ENCODE measurements around the gene SEMA7A.
A peak's percentile ranks its signal among the peaks of the same experiment; 100 is the strongest.
"Not testable (repeated sequence)": the region's sequence is repeated elsewhere in the genome, so short reads cannot be mapped to it uniquely, and the experiment has no call there.

The SEMA7A gene

DNA sequence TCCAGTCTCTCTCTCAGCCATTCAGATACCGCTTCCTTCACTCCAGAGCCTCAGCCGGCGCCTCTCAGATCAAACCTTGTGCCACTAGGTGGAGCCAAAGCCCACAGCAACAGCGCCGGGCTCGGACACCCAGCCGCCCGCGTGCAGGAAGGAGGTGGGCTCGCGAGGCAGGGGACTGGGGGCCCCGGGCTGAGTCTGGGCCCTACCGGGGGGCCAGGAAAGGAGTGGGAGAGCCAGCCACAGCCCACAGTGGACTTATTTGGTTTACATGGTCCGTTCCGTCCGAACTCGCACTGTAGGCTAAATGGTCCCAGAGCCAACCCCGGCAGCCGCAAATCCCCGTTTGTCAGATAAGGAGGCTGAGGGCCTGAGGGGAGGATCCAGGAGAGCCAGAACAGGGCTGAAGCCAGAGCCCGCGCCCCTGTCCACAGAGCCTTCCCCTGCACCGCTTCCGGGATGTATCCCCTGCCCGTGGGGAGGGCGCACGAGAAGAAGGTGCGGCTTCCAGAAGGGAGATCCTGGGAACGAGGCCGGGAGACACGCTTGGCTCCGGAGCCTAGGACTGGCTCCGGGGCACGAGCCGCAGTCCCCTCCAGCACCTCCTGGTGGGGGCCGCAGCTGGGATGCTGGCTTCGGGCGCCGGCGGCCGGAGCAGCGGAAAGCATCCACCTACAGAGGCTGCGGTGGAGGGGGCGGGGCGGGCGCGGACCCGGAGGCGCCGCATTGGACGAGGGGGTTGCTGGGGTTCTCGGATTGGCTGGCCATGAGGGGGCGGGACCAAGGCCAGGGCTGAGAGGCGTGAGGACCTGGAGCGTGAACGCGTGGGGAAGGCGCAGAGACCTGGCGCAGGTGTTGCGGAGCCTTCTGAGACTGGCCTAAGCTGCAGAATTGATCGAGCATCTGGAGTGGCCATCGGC, 59.8 kb downstream of the SEMA7A start:
- DNase-seq (ENCODE audit: low read depth in 2 of 2), result peak; percentile 89 to 90

DNA sequence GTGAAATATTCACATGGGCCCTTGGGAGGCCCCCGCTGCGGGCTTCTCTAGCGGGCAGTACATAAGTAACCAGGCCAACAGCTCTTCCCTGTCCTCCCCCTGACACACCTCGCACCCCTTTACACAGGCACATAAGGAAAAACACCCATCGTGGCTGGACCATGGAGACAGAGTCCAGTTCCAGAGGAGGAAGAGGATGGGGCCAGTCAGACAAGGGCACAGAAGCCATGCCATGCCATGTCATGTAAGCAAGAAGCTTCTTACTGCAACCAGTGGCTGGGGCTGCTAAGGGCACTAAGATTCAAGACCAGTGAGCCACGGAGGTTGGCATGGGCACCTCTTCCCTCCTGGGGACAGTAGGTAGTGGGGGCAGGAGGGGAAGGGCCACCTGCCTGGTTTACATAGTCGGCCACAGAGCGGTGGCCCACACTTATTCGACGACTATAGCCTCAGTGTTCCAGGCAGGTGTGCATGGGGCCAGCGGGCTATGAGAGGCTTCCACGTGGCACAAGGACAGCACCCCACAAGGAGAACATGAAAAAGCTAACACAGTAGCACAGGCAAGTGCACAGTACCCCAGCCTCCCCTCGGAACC, 60.6 kb downstream of the SEMA7A start:
- no peak for DNase-seq (ENCODE audit: low read depth in 2 of 2)

DNA sequence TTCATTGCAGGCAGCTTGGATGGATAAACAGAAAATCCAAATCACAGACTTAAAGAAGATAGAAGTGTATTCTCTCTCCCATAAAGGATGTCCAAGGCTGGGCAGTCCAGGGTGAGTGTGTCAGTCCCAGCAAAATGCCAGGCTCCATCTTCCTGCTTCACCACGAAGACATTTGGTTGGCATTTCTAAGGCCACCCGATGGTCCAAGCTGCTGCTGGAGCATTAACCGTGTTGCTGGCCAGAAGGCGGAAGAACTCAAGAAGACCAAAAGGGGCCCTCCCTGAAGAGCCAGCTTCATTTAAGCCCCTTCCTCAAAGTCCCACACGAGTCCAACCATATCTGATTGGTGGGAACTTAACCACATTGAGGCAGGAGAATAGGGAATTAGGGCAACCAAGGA, 63.3 kb downstream of the SEMA7A start:
- DNase-seq (ENCODE audit: low read depth in 2 of 2), result no peak

DNA sequence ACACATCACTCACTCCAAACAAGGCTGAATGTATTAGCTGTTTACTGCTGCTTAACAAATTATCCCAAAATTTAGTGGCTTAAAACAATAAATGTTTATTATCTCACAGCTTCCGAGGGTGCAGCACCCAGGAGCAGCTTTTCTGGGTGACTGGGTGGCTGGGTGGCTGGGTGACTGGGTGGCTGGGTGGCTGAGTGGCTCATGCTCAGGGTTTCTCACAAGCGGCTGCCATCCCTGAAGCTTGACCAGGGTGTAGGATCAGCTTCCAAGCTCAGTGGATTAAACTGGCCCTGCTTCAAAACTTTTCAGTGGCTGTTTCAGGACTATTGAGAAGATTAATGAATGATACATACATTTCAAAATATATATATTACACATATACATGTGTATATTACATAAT, 64.0 kb downstream of the SEMA7A start:
- DNase-seq (ENCODE audit: low read depth in 2 of 2), result no peak

- no peak for DNase-seq (ENCODE audit: low read depth in 2 of 2)
Observed at GRCh38 chr15:74369084-74369745, 64.5 kb downstream of the SEMA7A start.

GRCh38 chr15:74368121-74368520, 65.6 kb downstream of the SEMA7A start:
- DNase-seq (ENCODE audit: low read depth in 2 of 2), result no peak

GRCh38 chr15:74367296-74367854, 66.4 kb downstream of the SEMA7A start, which contains the start of gene CYP11A1:
CYP11A1 (minus strand) TSS chr15:74367646; CDS start chr15:74367585, 61 bp downstream.
- no peak for DNase-seq (ENCODE audit: low read depth in 2 of 2)

DNA sequence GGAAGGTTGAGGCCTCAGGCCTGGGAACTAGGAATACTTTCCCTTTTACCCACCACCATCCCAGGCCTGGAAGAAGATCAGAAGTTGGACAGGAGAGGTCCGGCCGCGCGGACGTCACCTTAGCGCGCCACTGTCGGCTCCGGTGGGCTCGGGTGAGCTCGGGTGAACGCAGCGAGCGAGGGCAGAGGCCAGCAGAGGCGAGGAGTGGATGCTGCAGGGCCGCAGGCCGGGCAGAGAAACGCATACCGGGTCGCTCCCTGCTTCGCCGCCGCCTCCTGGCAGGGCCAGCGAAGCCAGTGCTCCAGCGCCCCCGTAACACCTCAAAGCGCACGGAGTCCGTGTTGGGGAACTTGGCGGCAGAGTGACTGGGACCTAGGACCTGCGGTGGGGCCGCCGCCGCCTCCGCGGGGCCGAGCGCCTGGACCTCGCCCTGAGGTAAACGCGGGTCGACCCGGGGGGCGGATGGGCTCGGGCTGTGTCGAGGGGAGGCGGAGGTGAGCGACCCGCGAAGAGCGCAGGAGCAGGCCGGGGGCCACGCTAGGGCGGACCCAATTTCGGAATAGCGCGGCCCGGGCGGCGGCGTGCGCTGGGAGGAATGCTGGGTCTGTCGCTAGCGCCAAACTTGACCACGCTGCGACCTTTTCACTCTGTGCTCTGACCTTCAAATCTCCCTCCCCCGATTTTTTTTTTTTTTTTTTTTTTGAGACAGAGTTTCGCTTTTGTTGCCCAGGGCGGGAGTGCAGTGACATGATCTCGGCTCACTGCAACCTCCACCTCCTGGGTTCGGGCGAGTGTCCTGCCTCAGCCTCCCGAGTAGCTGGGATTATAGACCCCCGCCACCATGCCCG, 67.9 kb downstream of the SEMA7A start:
- DNase-seq (ENCODE audit: low read depth in 2 of 2), result no peak

GRCh38 chr15:74364936-74365597, 68.7 kb downstream of the SEMA7A start:
- DNase-seq (ENCODE audit: low read depth in 2 of 2), result no peak

DNA sequence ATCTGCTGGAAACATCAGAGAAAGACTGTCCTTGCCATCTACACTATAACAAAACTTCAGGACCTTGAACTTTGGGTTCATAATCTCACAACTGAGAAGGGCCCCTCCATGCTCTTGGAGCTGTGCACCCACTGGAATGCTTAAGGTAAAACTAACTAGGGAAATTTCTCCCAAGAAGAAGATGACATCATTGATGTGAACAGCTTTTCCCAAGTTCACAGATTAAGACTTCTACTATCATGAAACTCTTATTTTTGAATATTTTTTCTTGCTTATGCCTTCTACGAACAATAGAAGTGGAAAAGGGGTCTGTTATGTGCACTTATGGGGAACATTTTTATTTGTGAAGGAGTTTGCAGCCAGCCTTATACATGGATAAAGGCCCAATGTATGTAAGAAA, 71.3 kb downstream of the SEMA7A start:
- DNase-seq (ENCODE audit: low read depth in 2 of 2), result no peak

GRCh38 chr15:74360855-74361254, 72.9 kb downstream of the SEMA7A start:
- not testable (repeated sequence) for DNase-seq (ENCODE audit: low read depth in 2 of 2)

DNA sequence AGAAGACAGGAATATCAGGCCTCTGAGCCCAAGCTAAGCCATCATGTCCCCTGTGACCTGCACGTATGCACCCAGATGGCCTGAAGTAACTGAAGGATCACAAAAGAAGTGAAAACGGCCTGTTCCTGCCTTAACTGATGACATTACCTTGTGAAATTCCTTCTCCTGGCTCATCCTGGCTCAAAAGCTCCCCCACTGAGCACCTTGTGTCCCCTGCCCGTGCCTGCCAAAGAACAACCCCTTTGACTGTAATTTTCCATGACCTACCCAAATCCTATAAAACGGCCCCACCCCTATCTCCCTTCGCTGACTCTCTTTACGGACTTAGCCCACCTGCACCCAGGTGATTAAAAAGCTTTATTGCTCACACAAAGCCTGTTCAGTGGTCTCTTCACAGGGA, 74.4 kb downstream of the SEMA7A start:
- DNase-seq (ENCODE audit: low read depth in 2 of 2), result not testable (repeated sequence)
